ENCODE measurements around the gene EXOC3L4. TPM values are rescaled to one million over a fixed set of nuclear protein-coding genes. Genes with fewer than 3 reads are reported as not detected.

The EXOC3L4 gene
- total RNA-seq, 1 donor from 2014 or later = 22.9 TPM

DNA sequence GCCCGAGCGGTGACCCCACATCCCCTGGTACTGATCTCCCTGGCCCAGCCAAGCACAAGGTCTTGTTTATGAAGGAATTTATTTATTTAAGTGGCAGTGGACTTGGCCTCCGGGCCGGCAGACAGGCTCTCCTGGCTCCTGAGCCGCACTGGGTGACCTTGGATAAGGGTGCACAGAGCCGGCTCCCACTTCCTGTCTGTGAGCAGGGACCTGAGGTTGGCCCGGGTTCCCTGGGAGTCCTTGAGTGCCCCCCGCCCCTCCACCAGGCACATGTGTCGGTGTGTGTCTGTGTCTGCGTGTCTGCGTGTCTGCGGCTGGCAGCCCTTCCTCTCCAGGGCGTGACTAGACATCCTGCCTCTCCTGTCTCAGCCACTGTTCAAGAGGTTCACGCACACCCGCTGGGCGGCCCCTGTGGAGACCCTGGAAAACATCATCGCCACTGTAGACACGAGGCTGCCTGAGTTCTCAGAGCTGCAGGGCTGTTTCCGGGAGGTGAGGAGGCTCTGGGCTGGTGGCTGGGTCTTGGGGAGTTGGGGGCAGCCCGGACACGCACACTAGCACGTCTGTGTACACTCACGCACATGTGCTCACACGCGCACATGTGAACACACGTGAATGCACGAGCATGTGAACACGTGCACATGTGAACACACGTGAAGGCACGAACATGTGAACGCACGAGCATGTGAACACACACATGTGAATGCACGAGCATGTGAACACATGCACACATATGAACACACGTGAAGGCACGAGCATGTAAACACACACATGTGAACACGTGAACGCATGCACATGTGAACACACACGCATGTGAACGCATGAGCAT, 38.1 kb downstream of the EXOC3L4 start:
- DNase-seq (ENCODE audit: low spot score) = no peak

DNA sequence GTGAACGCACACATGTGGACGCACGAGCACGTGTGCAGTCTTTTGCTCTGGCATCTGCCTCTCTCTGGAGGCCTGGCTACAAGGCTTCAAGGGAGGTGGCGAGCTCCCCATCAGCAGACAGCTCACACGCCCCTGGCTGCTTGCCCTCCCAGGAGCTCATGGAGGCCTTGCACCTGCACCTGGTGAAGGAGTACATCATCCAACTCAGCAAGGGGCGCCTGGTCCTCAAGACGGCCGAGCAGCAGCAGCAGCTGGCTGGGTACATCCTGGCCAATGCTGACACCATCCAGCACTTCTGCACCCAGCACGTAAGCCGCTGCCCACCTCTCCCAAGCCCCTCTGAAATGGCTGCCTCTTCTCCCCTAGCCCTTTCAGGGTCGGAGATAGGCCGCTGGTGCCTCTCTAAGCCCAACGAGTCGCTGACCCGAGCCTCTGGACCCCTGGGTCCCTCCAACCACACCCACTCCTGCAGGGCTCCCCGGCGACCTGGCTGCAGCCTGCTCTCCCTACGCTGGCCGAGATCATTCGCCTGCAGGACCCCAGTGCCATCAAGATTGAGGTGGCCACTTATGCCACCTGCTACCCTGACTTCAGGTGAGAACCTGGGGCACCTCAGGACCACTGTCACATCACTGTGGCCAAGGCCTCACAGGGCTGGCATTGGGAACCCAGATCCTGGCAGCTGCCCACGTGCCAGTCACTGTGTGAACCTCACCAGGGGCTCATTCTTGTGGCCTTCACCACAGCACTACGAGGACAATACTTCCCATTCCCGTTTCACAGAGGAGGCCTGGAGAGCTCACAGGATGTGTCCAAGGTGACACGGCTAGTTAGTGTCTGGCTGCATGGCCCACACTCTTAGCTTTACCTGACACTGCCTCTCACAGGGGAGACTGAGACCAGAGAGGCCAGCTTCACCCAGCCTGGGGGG, 39.0 kb downstream of the EXOC3L4 start:
- no peak for DNase-seq (ENCODE audit: low spot score)

GRCh38 chr14:103134405-103134804, 39.9 kb downstream of the EXOC3L4 start:
- no peak for DNase-seq (ENCODE audit: low spot score)

DNA sequence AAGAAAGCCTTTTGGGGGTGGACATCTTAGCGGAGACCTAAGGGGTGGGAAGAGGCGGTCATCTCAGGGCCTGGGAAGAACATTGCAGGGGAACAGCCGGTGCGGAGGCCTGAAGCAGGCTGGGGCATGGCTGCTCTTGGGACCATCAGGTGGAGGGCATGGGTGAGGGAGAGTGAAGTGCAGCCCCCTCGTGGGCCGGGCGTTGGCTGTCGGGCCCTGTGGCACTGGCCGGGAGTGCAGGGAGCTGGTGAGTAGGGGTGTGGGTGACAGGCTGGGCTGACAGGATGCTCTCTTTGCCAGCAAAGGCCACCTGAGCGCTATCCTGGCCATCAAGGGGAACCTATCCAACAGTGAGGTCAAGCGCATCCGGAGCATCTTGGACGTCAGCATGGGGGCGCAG, 40.4 kb downstream of the EXOC3L4 start:
- DNase-seq (ENCODE audit: low spot score) = no peak

- DNase-seq (ENCODE audit: low spot score) = no peak
Observed at GRCh38 chr14:103135333-103136260, 41.1 kb downstream of the EXOC3L4 start.

GRCh38 chr14:103136388-103137271, 42.1 kb downstream of the EXOC3L4 start:
- peak; percentile 45 for DNase-seq (ENCODE audit: low spot score)

DNA sequence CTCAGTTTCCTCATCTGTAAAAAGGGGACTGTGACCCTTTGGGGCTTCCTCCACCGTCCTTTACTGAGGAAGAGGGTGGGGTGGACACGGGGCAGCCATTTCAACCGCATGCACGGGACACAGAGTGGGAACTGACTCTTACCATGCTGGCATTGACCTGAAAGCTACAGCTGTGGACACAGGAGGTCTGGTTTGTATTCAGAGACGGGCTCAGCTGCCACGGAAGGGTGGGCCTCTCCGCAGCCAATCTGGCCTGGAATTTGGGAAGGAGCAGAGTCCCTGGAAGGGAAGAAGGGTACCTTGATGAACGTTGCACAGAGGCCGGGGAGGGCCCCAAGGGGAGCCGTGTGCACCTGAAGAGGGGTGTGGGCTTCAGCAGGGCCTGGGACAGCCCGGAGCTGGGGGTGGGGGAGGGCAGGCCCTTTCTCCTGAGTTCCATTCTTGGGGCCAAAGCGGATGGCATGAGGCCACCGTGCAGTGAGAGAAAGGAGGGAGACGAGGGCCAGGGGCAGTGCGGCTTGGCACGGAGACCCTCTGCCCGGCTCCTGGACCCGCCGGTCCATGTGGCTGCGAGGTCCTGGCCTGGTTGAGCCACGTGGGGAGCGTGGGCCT, 43.3 kb downstream of the EXOC3L4 start:
- DNase-seq (ENCODE audit: low spot score) = no peak

GRCh38 chr14:103138301-103139131, 44.0 kb downstream of the EXOC3L4 start:
- DNase-seq (ENCODE audit: low spot score) = no peak

DNA sequence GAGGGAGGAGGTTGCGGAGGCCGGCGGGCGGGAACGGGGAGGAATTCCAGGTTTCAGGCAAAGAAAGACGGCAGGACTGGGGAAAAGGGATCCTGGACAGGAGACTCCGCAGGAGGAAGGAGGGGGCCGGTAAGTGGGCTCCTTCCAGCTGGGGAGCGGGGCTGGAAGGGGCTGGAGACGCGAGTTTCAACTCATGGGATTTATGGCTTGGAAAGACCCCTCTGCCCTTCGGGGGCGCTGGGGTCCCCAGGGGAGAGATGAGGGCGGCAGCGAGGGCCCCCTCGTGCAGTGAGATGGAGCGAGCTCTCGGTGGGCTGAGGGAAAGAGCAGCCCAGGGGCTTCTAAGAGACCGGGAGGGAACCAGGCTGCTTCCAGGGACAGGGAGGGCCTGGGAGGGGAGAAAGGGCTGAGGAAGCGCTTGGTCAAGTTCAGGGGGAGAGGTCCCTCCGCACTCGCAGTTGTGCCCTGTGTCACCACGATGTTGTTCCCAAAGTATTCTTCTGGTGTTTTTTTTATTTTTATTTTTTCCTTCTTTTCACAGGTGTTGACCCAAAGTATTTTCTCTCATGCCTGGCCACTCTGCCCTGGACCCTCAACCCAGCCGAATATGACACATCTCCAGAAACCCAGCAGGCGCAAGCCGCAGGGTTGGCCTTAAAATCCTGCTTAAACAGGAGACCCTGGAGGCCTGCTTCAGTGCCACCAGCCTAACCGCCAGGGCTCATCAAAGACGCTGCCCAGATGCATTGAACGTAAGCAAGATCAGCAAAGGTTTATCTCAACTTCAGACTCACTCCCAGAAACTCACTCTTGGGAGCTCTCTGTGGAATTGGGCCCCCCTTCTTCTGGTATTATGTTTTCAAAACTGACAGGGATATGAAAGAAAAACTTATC, 44.9 kb downstream of the EXOC3L4 start:
- DNase-seq (ENCODE audit: low spot score) = no peak

- no peak for DNase-seq (ENCODE audit: low spot score)
Observed at GRCh38 chr14:103140316-103141109, 46.0 kb downstream of the EXOC3L4 start.

GRCh38 chr14:103141117-103141796, 46.7 kb downstream of the EXOC3L4 start:
- no peak for DNase-seq (ENCODE audit: low spot score)

- no peak for DNase-seq (ENCODE audit: low spot score)
Observed at GRCh38 chr14:103142026-103142425, 47.5 kb downstream of the EXOC3L4 start.

GRCh38 chr14:103142721-103143302, 48.3 kb downstream of the EXOC3L4 start:
- DNase-seq (ENCODE audit: low spot score) = no peak

- no peak for DNase-seq (ENCODE audit: low spot score)
Observed at GRCh38 chr14:103143506-103143905, 49.0 kb downstream of the EXOC3L4 start.

DNA sequence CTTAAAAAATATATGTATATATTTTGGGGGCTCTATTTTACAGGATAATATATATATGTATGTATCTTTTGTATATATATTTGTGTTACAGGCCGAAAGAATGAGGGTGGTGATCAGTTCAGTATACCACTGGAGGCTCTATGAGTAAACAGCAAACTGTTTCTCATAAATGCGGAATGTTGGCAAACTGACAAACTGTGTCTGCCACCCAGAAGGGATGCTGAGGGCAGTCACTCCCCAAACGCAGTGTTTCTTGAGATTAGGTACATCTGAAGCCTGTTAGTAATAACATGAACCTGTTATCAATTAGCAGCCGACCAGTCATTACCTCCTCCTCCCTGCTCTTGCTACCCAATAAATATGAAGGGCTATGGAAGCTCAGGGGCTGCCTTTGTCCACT, 49.6 kb downstream of the EXOC3L4 start:
- DNase-seq (ENCODE audit: low spot score) = no peak

- no peak for DNase-seq (ENCODE audit: low spot score)
Observed at GRCh38 chr14:103146141-103146709, 51.7 kb downstream of the EXOC3L4 start.

All from mucosa of gallbladder (tissue), 1 donor.